ENCODE results near the gene INPP5F.

DNA sequence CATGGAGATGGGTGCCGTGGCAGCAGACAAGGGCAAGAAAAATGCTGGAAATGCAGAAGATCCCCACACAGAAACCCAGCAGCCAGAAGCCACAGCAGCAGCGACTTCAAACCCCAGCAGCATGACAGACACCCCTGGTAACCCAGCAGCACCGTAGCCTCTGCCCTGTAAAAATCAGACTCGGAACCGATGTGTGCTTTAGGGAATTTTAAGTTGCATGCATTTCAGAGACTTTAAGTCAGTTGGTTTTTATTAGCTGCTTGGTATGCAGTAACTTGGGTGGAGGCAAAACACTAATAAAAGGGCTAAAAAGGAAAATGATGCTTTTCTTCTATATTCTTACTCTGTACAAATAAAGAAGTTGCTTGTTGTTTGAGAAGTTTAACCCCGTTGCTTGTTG, 48.7 kb upstream of the INPP5F start:
- TF ChIP-seq, protein P1, sequence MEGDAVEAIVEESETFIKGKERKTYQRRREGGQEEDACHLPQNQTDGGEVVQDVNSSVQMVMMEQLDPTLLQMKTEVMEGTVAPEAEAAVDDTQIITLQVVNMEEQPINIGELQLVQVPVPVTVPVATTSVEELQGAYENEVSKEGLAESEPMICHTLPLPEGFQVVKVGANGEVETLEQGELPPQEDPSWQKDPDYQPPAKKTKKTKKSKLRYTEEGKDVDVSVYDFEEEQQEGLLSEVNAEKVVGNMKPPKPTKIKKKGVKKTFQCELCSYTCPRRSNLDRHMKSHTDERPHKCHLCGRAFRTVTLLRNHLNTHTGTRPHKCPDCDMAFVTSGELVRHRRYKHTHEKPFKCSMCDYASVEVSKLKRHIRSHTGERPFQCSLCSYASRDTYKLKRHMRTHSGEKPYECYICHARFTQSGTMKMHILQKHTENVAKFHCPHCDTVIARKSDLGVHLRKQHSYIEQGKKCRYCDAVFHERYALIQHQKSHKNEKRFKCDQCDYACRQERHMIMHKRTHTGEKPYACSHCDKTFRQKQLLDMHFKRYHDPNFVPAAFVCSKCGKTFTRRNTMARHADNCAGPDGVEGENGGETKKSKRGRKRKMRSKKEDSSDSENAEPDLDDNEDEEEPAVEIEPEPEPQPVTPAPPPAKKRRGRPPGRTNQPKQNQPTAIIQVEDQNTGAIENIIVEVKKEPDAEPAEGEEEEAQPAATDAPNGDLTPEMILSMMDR (IDR thresholded peaks at IDR 0.05; ENCODE audit: low read length), result no peak
- TF ChIP-seq EZH2 (IDR thresholded peaks at IDR 0.05; ENCODE audit: borderline replicate concordance, low read length), result no peak
